ENCODE data around the gene EDEM1.

DNA sequence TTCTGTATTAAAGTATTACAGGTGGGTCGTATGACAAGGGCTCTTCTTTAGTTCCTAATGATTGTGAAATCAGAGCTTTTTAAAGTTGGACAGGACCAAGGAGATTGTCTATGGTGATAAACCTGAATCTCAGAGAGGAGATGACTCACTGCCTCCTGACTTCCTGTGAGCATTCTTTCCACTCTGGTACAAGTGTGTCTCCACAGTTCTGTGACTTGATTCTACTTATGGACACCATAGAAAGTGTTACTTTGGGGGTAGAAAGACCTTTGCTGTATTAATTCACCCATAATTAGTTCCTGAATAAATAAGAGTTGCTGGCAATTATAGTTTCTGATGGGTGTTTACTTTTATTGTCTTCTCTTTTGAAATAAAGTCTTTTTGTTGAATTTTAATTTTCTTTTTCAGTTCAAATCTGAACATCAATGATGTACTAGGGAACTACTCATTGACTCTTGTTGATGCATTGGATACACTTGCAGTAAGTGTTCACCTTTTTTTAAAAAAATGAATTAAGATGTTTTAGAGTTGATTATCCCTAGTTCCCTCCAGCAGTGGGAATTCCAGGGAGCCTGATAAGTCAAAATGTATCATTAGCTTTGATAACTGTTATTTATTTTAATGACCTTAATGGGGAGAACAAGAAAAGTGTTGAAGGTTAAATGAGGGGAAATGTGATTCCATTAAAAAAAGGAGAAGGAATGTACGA is 7.4 kb downstream of the EDEM1 start:
- TF ChIP-seq EZH2 (IDR thresholded peaks at IDR 0.05; ENCODE audit: insufficient read depth, poor library complexity, severe bottlenecking) (no peak), EZH2phosphoT487 (IDR thresholded peaks at IDR 0.05; ENCODE audit: insufficient read depth, low read depth) (no peak)
